ENCODE measurements around the gene ZMIZ1.

The ZMIZ1 gene

GRCh38 chr10:79024296-79024695 lies 44.5 kb upstream of the ZMIZ1 start:
- peaks cover 0 to 2% of the 10 kb centered on the region in 2 donors for H3K4me1 ChIP-seq (ENCODE audit: control insufficient read depth in 2 of 2, insufficient read depth in 2 of 2, low read length in 2 of 2)
- no peaks in the 10 kb centered on the region for H3K36me3 ChIP-seq (ENCODE audit: control insufficient read depth in 2 of 2, insufficient read depth in 2 of 2, low read length in 2 of 2)
- no peak overlapping the region for H3K27ac ChIP-seq (ENCODE audit: low read depth in 2 of 2, low read length in 2 of 2)
- no peak overlapping the region for H3K4me3 ChIP-seq (ENCODE audit: low read length in 2 of 2)
- H3K27me3 ChIP-seq (ENCODE audit: control insufficient read depth in 2 of 2, insufficient read depth in 2 of 2, low read length in 2 of 2), result no peaks in the 10 kb centered on the region
- H3K9ac ChIP-seq (ENCODE audit: low read depth in 1 of 2, low read length in 2 of 2), result no peak overlapping the region
- no peaks in the 10 kb centered on the region for H3K9me3 ChIP-seq (ENCODE audit: control insufficient read depth in 2 of 2, low read length in 2 of 2)

- Histone ChIP-seq H3K27me3 (ENCODE audit: control insufficient read depth in 2 of 2, insufficient read depth in 2 of 2, low read length in 2 of 2) (no peaks in the 10 kb centered on the region), H3K9ac (ENCODE audit: low read depth in 1 of 2, low read length in 2 of 2) (no peak overlapping the region), H3K27ac (ENCODE audit: low read depth in 2 of 2, low read length in 2 of 2) (no peak overlapping the region), H3K4me1 (ENCODE audit: control insufficient read depth in 2 of 2, insufficient read depth in 2 of 2, low read length in 2 of 2) (peaks cover 0 to 2% of the 10 kb centered on the region in 2 donors), H3K4me3 (ENCODE audit: low read length in 2 of 2) (no peak overlapping the region), H3K9me3 (ENCODE audit: control insufficient read depth in 2 of 2, low read length in 2 of 2) (no peaks in the 10 kb centered on the region), H3K36me3 (ENCODE audit: control insufficient read depth in 2 of 2, insufficient read depth in 2 of 2, low read length in 2 of 2) (no peaks in the 10 kb centered on the region)
These were observed 44.0 kb upstream of the ZMIZ1 start for GRCh38 chr10:79024720-79025198.

DNA sequence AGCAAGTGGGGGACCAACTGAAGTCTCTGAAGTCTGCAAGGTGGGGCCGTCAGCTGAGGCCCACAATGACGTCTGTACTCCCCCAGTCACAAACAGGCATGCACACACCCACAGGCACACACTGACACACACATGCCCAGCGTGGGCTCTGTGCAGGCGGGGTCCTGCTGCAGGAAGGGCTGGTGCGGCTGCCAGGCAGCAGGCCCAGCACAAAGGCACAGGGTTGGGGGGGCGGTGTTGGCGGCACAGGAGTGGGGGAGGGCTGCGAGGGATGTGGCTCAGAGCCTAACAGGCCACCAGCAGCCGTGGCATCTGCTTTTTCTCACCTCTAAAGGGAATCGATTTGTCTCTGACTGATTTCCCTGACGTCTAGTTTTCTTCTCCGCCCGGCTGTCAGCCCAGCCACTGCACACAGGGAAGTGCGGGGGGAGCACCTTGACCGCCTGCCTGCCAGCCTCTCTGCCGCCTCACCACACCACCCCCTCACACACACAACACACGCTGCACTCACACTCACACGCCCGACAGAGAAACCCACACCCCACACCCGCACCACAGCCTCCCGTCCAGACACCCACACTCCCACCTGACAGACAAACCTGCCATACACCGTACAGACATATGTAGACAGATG lies 43.5 kb upstream of the ZMIZ1 start:
- H3K9me3 ChIP-seq (ENCODE audit: control insufficient read depth in 2 of 2, low read length in 2 of 2), result no peaks in the 10 kb centered on the region
- no peak overlapping the region for H3K4me3 ChIP-seq (ENCODE audit: low read length in 2 of 2)
- peaks cover 0 to 2% of the 10 kb centered on the region in 2 donors for H3K4me1 ChIP-seq (ENCODE audit: control insufficient read depth in 2 of 2, insufficient read depth in 2 of 2, low read length in 2 of 2)
- H3K27ac ChIP-seq (ENCODE audit: low read depth in 2 of 2, low read length in 2 of 2), result no peak overlapping the region
- no peaks in the 10 kb centered on the region for H3K36me3 ChIP-seq (ENCODE audit: control insufficient read depth in 2 of 2, insufficient read depth in 2 of 2, low read length in 2 of 2)
- H3K27me3 ChIP-seq (ENCODE audit: control insufficient read depth in 2 of 2, insufficient read depth in 2 of 2, low read length in 2 of 2), result no peaks in the 10 kb centered on the region
- no peak overlapping the region for H3K9ac ChIP-seq (ENCODE audit: low read depth in 1 of 2, low read length in 2 of 2)

DNA sequence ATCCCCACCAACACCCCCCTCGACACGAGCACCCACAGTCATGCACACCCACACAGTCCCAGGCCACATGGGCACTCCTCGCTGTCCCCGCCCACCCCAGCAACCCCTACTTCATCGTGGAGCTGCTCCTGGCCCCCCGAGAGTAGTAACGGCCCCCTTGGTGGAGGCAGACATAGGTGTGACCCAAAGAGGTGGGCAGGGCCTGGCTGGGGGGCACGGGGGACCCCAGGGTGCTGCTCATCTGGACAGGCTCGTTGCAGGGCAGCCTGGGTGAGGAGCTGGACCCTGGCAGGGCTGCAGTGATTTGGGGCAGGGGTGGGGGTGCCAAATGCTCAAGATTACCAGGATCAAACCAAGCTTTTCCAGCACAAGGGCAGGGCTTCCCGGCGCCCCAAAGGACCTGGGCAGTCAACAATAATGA lies 42.4 kb upstream of the ZMIZ1 start:
- Histone ChIP-seq H3K9ac (ENCODE audit: low read depth in 1 of 2, low read length in 2 of 2) (no peak overlapping the region), H3K27ac (ENCODE audit: low read depth in 2 of 2, low read length in 2 of 2) (no peak overlapping the region), H3K36me3 (ENCODE audit: control insufficient read depth in 2 of 2, insufficient read depth in 2 of 2, low read length in 2 of 2) (no peaks in the 10 kb centered on the region), H3K4me3 (ENCODE audit: low read length in 2 of 2) (no peak overlapping the region), H3K4me1 (ENCODE audit: control insufficient read depth in 2 of 2, insufficient read depth in 2 of 2, low read length in 2 of 2) (peaks cover 0 to 2% of the 10 kb centered on the region in 2 donors), H3K9me3 (ENCODE audit: control insufficient read depth in 2 of 2, low read length in 2 of 2) (no peaks in the 10 kb centered on the region), H3K27me3 (ENCODE audit: control insufficient read depth in 2 of 2, insufficient read depth in 2 of 2, low read length in 2 of 2) (no peaks in the 10 kb centered on the region)

GRCh38 chr10:79026806-79027146 lies 42.0 kb upstream of the ZMIZ1 start:
- no peak overlapping the region for H3K9ac ChIP-seq (ENCODE audit: low read depth in 1 of 2, low read length in 2 of 2)
- peaks cover 0 to 2% of the 10 kb centered on the region in 2 donors for H3K4me1 ChIP-seq (ENCODE audit: control insufficient read depth in 2 of 2, insufficient read depth in 2 of 2, low read length in 2 of 2)
- H3K9me3 ChIP-seq (ENCODE audit: control insufficient read depth in 2 of 2, low read length in 2 of 2), result no peaks in the 10 kb centered on the region
- no peak overlapping the region for H3K4me3 ChIP-seq (ENCODE audit: low read length in 2 of 2)
- no peaks in the 10 kb centered on the region for H3K36me3 ChIP-seq (ENCODE audit: control insufficient read depth in 2 of 2, insufficient read depth in 2 of 2, low read length in 2 of 2)
- no peaks in the 10 kb centered on the region for H3K27me3 ChIP-seq (ENCODE audit: control insufficient read depth in 2 of 2, insufficient read depth in 2 of 2, low read length in 2 of 2)
- H3K27ac ChIP-seq (ENCODE audit: low read depth in 2 of 2, low read length in 2 of 2), result no peak overlapping the region

GRCh38 chr10:79027147-79028055 lies 41.4 kb upstream of the ZMIZ1 start:
- Histone ChIP-seq H3K36me3 (ENCODE audit: control insufficient read depth in 2 of 2, insufficient read depth in 2 of 2, low read length in 2 of 2) (no peaks in the 10 kb centered on the region), H3K9me3 (ENCODE audit: control insufficient read depth in 2 of 2, low read length in 2 of 2) (no peaks in the 10 kb centered on the region), H3K27ac (ENCODE audit: low read depth in 2 of 2, low read length in 2 of 2) (no peak overlapping the region)

GRCh38 chr10:79028056-79028430 lies 40.7 kb upstream of the ZMIZ1 start:
- H3K9me3 ChIP-seq (ENCODE audit: control insufficient read depth in 2 of 2, low read length in 2 of 2), result no peaks in the 10 kb centered on the region
- peaks cover 0 to 2% of the 10 kb centered on the region in 2 donors for H3K4me1 ChIP-seq (ENCODE audit: control insufficient read depth in 2 of 2, insufficient read depth in 2 of 2, low read length in 2 of 2)
- no peak overlapping the region for H3K9ac ChIP-seq (ENCODE audit: low read depth in 1 of 2, low read length in 2 of 2)
- H3K36me3 ChIP-seq (ENCODE audit: control insufficient read depth in 2 of 2, insufficient read depth in 2 of 2, low read length in 2 of 2), result no peaks in the 10 kb centered on the region
- H3K4me3 ChIP-seq (ENCODE audit: low read length in 2 of 2), result no peak overlapping the region
- no peak overlapping the region for H3K27ac ChIP-seq (ENCODE audit: low read depth in 2 of 2, low read length in 2 of 2)
- no peaks in the 10 kb centered on the region for H3K27me3 ChIP-seq (ENCODE audit: control insufficient read depth in 2 of 2, insufficient read depth in 2 of 2, low read length in 2 of 2)

More at GRCh38 chr10:79027147-79028055, 41.4 kb upstream of the ZMIZ1 start:
- H3K9ac ChIP-seq (ENCODE audit: low read depth in 1 of 2, low read length in 2 of 2), result no peak overlapping the region
- H3K4me3 ChIP-seq (ENCODE audit: low read length in 2 of 2), result no peak overlapping the region
- no peaks in the 10 kb centered on the region for H3K27me3 ChIP-seq (ENCODE audit: control insufficient read depth in 2 of 2, insufficient read depth in 2 of 2, low read length in 2 of 2)
- H3K4me1 ChIP-seq (ENCODE audit: control insufficient read depth in 2 of 2, insufficient read depth in 2 of 2, low read length in 2 of 2), result peaks cover 0 to 2% of the 10 kb centered on the region in 2 donors

DNA sequence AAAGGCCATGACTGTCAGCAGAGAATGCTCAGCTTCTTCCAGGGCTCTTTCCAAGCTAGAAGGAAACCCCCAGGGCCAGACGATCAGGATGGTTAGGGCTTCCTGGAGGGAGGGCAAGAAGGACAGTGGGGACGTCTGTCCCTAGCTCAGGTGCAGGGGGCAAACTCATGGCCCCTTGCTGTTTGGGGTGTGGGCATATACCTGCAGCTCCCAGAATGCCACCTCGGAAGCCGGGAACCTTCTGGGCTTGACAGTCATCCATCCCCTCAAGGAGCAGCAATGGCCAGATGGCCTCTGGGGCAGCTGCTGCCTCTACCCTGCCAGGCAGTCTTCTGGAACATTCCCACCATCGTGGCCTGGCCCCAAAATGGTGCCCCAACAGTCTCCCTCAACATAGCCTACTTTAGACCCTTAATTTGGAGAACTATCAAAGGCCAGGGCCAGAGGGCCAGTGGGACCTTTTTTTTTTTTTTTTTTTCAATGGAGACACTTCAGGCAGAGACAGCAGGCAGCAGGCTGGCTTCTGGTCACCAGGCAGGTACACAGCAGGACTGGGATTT lies 40.2 kb upstream of the ZMIZ1 start:
- H3K36me3 ChIP-seq (ENCODE audit: control insufficient read depth in 2 of 2, insufficient read depth in 2 of 2, low read length in 2 of 2), result no peaks in the 10 kb centered on the region
- no peak overlapping the region for H3K9ac ChIP-seq (ENCODE audit: low read depth in 1 of 2, low read length in 2 of 2)
- H3K4me3 ChIP-seq (ENCODE audit: low read length in 2 of 2), result no peak overlapping the region
- no peaks in the 10 kb centered on the region for H3K9me3 ChIP-seq (ENCODE audit: control insufficient read depth in 2 of 2, low read length in 2 of 2)
- H3K4me1 ChIP-seq (ENCODE audit: control insufficient read depth in 2 of 2, insufficient read depth in 2 of 2, low read length in 2 of 2), result no peaks in the 10 kb centered on the region
- no peak overlapping the region for H3K27ac ChIP-seq (ENCODE audit: low read depth in 2 of 2, low read length in 2 of 2)
- H3K27me3 ChIP-seq (ENCODE audit: control insufficient read depth in 2 of 2, insufficient read depth in 2 of 2, low read length in 2 of 2), result no peaks in the 10 kb centered on the region

DNA sequence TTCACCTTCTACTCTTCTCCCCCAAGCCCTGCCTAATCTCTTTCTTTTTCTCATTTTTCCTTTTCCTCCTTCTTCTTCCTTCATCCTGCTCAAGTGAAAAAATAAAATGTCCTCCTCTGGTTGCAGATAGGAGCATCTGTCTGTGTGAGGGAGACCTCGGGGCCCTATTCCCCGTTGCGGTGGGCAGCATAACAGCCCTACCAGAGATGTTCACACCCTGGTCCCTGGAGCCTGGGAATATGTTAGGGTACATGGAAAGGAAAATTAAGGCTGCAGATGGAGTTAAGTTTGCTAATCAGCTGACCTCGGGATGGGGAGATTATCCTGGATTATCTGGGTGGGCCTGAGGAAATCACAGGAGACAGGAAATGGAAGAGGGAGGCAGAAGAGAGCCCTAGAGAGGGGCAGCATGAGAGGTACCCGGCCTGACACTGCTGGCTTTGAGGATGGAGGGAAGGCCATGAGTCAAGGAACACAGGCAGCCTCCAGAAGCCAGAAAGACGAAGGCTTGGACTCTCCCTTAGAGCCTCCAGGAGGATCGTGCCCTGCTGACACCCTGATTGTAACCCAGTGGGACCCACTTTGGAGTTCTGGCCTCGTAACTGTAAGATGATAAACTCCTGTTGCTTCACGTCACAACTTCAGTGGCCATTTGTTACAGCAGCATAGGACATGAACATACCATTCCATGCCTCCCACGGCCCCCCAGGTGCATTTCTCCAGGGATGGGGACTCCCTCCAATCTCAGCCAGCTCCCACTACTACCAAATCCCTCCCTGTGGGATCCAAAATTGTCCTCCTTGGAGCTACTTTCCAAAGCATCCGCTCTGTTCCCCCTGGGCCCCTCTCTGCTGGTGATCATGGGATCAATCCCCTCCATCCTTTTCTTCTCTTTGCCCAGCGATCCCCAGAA lies 39.0 kb upstream of the ZMIZ1 start:
- Histone ChIP-seq H3K27me3 (ENCODE audit: control insufficient read depth in 2 of 2, insufficient read depth in 2 of 2, low read length in 2 of 2) (no peaks in the 10 kb centered on the region), H3K27ac (ENCODE audit: low read depth in 2 of 2, low read length in 2 of 2) (no peak overlapping the region), H3K4me1 (ENCODE audit: control insufficient read depth in 2 of 2, insufficient read depth in 2 of 2, low read length in 2 of 2) (no peaks in the 10 kb centered on the region), H3K9me3 (ENCODE audit: control insufficient read depth in 2 of 2, low read length in 2 of 2) (no peaks in the 10 kb centered on the region), H3K36me3 (ENCODE audit: control insufficient read depth in 2 of 2, insufficient read depth in 2 of 2, low read length in 2 of 2) (no peaks in the 10 kb centered on the region), H3K9ac (ENCODE audit: low read depth in 1 of 2, low read length in 2 of 2) (no peak overlapping the region), H3K4me3 (ENCODE audit: low read length in 2 of 2) (no peak overlapping the region)

Measured in mucosa of rectum (tissue), 2 donors.